NCI-H82 (cell line): ENCODE results near the gene PIP5K1C.
A peak's percentile ranks its signal among the peaks of the same experiment; 100 is the strongest.
"Not testable (repeated sequence)": the region's sequence is repeated elsewhere in the genome, so short reads cannot be mapped to it uniquely, and the experiment has no call there.

Experiments used
- DNase-seq: peaks from one replicate; lab custom pipeline; 2025; lab: John Stamatoyannopoulos, UW

The PIP5K1C gene

GRCh38 chr19:3586707-3587346 lies 113.4 kb downstream of the PIP5K1C start:
- no peak for DNase-seq

GRCh38 chr19:3586127-3586626 lies 114.1 kb downstream of the PIP5K1C start:
- peak; percentile 48 for DNase-seq

GRCh38 chr19:3585301-3586126 lies 114.8 kb downstream of the PIP5K1C start, which contains the start of gene GIPC3:
GIPC3 (plus strand) TSS chr19:3585478; CDS start chr19:3585598, 120 bp downstream.
- no peak for DNase-seq

GRCh38 chr19:3584036-3584802 lies 116.0 kb downstream of the PIP5K1C start:
- DNase-seq, result not testable (repeated sequence)

- DNase-seq, result not testable (repeated sequence)
Measured at GRCh38 chr19:3581792-3582191, 118.5 kb downstream of the PIP5K1C start.
